GM20000 (cell line): ENCODE data around the gene GTF2H3.
A peak's percentile ranks its signal among the peaks of the same experiment; 100 is the strongest.

Experiments used
- DNase-seq: peaks from one replicate; pipeline ENCODE4 v3.0.0; 2012; ENCODE audit warnings: low spot score
- CTCF ChIP-seq: IDR thresholded peaks from 2 replicates; pipeline ENCODE4 v1.5.1; 2012; ENCODE audit warnings: mild to moderate bottlenecking, control low read depth; ENCODE audit errors: extremely low read depth, missing control alignments

GTF2H3 gene

GRCh38 chr12:123633379-123634141, at the start of gene GTF2H3, which contains the start of gene EIF2B1:
TSS of gene GTF2H3 (plus strand) at chr12:123633829. CDS start at chr12:123633860, 31 bp downstream.
TSS of gene EIF2B1 (minus strand) at chr12:123633686. CDS start at chr12:123633557, 129 bp downstream.
- peak; percentile 97 for DNase-seq
- no peak for TF ChIP-seq CTCF

- no peak for TF ChIP-seq CTCF
- DNase-seq = no peak
Measured at GRCh38 chr12:123591702-123592481, 41.7 kb upstream of the GTF2H3 start.

GRCh38 chr12:123595729-123596128, 37.9 kb upstream of the GTF2H3 start:
- no peak for TF ChIP-seq CTCF
- no peak for DNase-seq

- no peak for TF ChIP-seq CTCF
- no peak for DNase-seq
Measured at GRCh38 chr12:123597100-123597499, 36.5 kb upstream of the GTF2H3 start.

- DNase-seq = no peak
- TF ChIP-seq CTCF = no peak
Measured at GRCh38 chr12:123598522-123598921, 35.1 kb upstream of the GTF2H3 start.

GRCh38 chr12:123599310-123599709, 34.3 kb upstream of the GTF2H3 start:
- TF ChIP-seq CTCF = no peak
- DNase-seq = no peak

GRCh38 chr12:123599721-123600120, 33.9 kb upstream of the GTF2H3 start:
- TF ChIP-seq CTCF = no peak
- no peak for DNase-seq
